NOMO-1 treated with dmso at 0.1 percent for 144 hours (cell line): ENCODE data around the gene MCC.

Experiments
- DNase-seq: peaks from one replicate; lab custom pipeline; 2025; ENCODE audit not compliant: unreplicated experiment; lab: John Stamatoyannopoulos, UW

MCC gene

GRCh38 chr5:113156271-113156877, 331.9 kb downstream of the MCC start:
- no peak for DNase-seq

GRCh38 chr5:113153512-113154097, 334.6 kb downstream of the MCC start:
- DNase-seq, result no peak

- DNase-seq, result no peak
Observed at GRCh38 chr5:113152380-113152740, 335.9 kb downstream of the MCC start.

GRCh38 chr5:113151641-113152379, 336.4 kb downstream of the MCC start:
- no peak for DNase-seq

GRCh38 chr5:113150821-113151220, 337.4 kb downstream of the MCC start:
- DNase-seq, result no peak

GRCh38 chr5:113150221-113150620, 338.0 kb downstream of the MCC start:
- DNase-seq, result no peak

- DNase-seq, result no peak
Observed at GRCh38 chr5:113147537-113147936, 340.7 kb downstream of the MCC start.

- no peak for DNase-seq
Observed at GRCh38 chr5:113147101-113147508, 341.1 kb downstream of the MCC start.

- DNase-seq, result no peak
Observed at GRCh38 chr5:113145757-113146387, 342.4 kb downstream of the MCC start.

- DNase-seq, result no peak
Observed at GRCh38 chr5:113142186-113142585, 346.1 kb downstream of the MCC start.

- DNase-seq, result no peak
Observed at GRCh38 chr5:113140837-113141671, 347.2 kb downstream of the MCC start.

- DNase-seq, result no peak
Observed at GRCh38 chr5:113133211-113133975, 354.9 kb downstream of the MCC start.

- no peak for DNase-seq
Observed at GRCh38 chr5:113132564-113132963, 355.7 kb downstream of the MCC start.

- no peak for DNase-seq
Observed at GRCh38 chr5:113128641-113129330, 359.5 kb downstream of the MCC start.

GRCh38 chr5:113128082-113128481, 360.2 kb downstream of the MCC start:
- no peak for DNase-seq

GRCh38 chr5:113127021-113127420, 361.2 kb downstream of the MCC start:
- DNase-seq, result no peak

- DNase-seq, result no peak
Observed at GRCh38 chr5:113125371-113125770, 362.9 kb downstream of the MCC start.

GRCh38 chr5:113124914-113125313, 363.3 kb downstream of the MCC start:
- DNase-seq, result no peak

- no peak for DNase-seq
Observed at GRCh38 chr5:113124265-113124664, 364.0 kb downstream of the MCC start.

- DNase-seq, result no peak
Observed at GRCh38 chr5:113123618-113124017, 364.6 kb downstream of the MCC start.
